WI38 (cell line): ENCODE results near the gene GPHA2.
A peak's percentile ranks its signal among the peaks of the same experiment; 100 is the strongest.
"Not testable (repeated sequence)": the region's sequence is repeated elsewhere in the genome, so short reads cannot be mapped to it uniquely, and the experiment has no call there.

Experiments
- H3K4me3 ChIP-seq: 2 replicates; pipeline ENCODE4 v1.5.1; 2011; ENCODE audit warnings: low read depth, mild to moderate bottlenecking, control low read depth, low read length
- TF ChIP-seq, protein P1 (sequence below): IDR thresholded peaks from 2 replicates; pipeline ENCODE4 v1.5.1; 2012; ENCODE audit warnings: low read depth, mild to moderate bottlenecking, control low read depth, low read length

The GPHA2 gene

GRCh38 chr11:64935359-64936081 lies at the start of gene GPHA2:
GPHA2 (minus strand) TSS chr11:64935893; CDS start chr11:64935460, 433 bp downstream.
- H3K4me3 ChIP-seq = no peak within 1 kb of the TSS
- TF ChIP-seq, protein P1, sequence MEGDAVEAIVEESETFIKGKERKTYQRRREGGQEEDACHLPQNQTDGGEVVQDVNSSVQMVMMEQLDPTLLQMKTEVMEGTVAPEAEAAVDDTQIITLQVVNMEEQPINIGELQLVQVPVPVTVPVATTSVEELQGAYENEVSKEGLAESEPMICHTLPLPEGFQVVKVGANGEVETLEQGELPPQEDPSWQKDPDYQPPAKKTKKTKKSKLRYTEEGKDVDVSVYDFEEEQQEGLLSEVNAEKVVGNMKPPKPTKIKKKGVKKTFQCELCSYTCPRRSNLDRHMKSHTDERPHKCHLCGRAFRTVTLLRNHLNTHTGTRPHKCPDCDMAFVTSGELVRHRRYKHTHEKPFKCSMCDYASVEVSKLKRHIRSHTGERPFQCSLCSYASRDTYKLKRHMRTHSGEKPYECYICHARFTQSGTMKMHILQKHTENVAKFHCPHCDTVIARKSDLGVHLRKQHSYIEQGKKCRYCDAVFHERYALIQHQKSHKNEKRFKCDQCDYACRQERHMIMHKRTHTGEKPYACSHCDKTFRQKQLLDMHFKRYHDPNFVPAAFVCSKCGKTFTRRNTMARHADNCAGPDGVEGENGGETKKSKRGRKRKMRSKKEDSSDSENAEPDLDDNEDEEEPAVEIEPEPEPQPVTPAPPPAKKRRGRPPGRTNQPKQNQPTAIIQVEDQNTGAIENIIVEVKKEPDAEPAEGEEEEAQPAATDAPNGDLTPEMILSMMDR = no peak

DNA sequence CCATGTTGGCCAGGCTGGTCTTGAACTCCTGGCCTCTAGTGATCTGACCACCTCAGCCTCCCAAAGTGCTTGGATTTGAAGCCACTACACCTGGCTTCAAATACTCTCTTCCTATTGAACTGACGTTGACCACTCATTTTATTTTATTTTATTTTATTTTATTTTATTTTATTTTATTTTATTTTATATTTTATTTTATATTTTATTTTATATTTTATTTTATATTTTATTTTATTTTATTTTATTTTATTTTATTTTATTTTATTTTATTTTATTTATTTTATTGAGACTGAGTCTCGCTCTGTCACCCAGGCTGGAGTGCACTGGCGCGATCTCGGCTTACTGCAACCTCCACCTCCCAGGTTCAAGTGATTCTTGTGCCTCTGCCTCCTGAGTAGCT lies 47.6 kb upstream of the GPHA2 start:
- not testable (repeated sequence) for H3K4me3 ChIP-seq

GRCh38 chr11:64976651-64977050 lies 41.0 kb upstream of the GPHA2 start:
- H3K4me3 ChIP-seq = no peak overlapping the region
- TF ChIP-seq, protein P1 = no peak

DNA sequence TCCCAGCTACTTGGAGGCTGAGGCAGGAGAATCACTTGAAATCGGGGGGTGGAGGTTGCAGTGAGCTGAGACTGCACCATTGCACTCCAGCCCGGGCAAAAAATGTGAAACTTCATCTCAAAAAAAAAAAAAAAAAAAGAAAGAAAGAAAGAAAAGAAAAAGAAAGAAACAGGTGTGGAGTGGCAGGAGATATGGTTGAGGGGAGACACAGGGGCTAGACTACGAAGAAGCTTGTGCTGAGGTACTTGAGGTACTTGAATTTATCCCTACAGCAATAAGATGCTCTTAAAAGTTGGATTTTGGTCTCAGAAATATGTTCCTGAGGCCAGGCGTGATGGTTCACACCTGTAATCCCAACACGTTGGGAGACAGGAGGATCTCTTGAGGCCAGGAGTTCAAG lies 38.4 kb upstream of the GPHA2 start:
- TF ChIP-seq, protein P1 = no peak
- no peak overlapping the region for H3K4me3 ChIP-seq

- H3K4me3 ChIP-seq = peak within 1 kb of the TSS; percentile 35
- TF ChIP-seq, protein P1 = no peak
Observed at GRCh38 chr11:64971421-64972233, 35.9 kb upstream of the GPHA2 start, which contains the start of gene MAJIN. MAJIN (minus strand) TSS chr11:64972108; CDS start chr11:64959405, 12,703 bp downstream.

DNA sequence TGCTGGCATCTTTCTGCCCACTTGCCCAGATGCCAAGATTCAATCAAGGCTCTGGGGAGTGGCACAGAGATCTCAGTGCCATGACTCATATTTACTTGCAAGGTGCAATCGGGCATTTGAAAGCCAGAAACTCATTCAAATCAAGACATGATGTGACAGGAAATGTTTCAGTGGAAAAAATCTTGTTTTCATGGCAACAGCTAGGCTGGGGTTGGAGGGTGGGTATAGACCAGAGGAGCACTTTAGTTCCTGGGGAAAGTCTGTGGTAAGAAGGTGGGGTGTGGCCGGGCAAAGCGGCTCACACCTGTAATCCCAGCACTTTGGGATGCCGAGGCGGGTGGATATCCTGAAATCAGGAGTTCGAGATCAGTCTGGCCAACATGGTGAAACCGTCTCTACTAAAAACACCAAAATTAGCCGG lies 35.0 kb upstream of the GPHA2 start:
- no peak overlapping the region for H3K4me3 ChIP-seq
- TF ChIP-seq, protein P1 = no peak

GRCh38 chr11:64969209-64969608 lies 33.5 kb upstream of the GPHA2 start:
- H3K4me3 ChIP-seq = no peak overlapping the region
- TF ChIP-seq, protein P1 = no peak
